ELR (cell line): ENCODE measurements around the gene PHLDB1.
A peak's percentile ranks its signal among the peaks of the same experiment; 100 is the strongest.
"Not testable (repeated sequence)": the region's sequence is repeated elsewhere in the genome, so short reads cannot be mapped to it uniquely, and the experiment has no call there.

Source experiments
- DNase-seq: peaks from one replicate; pipeline ENCODE4 v3.0.0-alpha.2; 2015; ENCODE audit warnings: low read depth

Gene PHLDB1

DNA sequence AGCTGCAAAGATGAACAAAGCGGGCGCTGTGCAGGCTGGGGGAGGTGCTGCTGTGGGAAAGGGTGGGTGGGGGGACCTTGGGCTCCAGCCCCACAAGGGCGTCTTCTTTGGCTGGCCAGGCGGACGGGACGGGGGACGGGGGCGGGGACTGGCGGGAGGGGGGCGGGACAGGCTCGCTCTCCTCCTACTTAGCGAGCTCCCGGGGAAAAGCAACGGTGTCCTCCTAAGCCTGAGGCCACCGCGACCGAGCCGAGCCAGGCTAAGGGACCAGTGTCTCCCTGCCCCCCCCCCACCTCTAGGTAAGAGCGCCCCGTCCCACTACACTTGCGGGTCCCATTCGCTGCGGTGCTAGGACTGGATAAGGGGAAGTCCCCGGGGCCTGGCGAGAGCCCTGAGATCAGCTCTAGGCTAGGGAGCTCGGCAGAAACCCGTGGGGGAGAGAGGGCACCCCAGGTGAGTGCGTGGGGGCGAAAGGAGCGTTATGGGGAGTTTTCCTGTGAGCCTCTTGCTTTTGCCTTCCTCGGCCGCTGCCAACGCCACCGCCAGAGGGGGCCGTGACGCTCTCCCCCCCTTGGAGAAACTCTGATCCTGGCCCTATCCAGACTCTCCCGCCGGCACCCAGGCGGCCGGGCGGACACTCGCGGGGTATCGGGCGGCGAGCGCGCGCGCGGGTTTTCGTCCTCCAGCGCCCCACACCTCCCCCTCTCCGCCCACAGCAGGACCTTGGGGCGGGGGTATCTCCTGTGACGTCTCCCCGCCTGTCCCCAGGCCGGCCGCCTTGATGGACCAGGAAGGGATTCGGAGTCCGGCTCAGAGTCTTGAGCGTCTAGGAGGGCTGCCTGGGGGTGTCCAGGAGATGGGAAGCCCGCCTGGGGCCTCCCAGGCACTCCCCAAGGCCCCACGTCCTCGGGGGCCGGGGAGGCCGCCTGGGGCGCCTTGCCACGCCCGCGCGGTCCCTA, at the start of gene PHLDB1:
Gene PHLDB1, plus strand, starts transcription at position 215 of the 959 bp plus-strand sequence. CDS start 6,222 bp downstream, outside the sequence.
- DNase-seq: peak; percentile 79

DNA sequence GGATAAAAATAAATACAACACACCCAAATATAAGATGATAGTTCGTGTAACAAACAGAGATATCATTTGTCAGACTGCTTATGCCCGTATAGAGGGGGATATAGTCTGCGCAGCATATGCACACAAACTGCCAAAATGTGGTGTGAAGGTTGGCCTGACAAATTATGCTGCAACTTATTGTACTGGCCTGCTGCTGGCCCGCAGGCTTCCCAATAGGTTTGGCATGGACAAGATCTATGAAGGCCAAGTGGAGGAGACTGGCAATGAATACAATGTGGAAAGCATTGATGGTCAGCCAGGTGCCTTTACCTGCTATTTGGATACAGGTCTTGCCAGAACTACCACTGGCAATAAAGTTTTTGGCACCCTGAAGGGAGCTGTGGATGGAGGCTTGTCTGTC, 46.6 kb upstream of the PHLDB1 start:
- no peak for DNase-seq

DNA sequence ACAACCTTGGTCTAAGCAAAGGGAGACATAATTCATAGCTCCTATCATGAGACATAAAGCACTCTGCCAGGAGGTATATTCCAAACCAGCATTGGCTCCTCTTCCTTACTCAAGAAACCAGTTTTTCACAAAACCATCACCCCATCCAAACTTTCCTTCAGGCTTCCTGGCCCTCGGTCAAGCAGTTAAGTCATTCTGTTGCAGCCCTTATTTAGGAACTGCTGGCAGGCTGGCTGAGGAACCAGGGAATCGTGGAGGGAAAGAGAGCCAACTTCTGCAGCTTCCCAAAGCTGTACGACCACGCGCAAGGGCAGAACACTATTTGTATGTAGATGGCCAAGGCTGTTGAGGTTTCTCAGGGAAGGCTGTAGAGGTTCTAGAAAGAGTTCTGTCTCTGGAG, 42.4 kb upstream of the PHLDB1 start:
- DNase-seq: no peak

DNA sequence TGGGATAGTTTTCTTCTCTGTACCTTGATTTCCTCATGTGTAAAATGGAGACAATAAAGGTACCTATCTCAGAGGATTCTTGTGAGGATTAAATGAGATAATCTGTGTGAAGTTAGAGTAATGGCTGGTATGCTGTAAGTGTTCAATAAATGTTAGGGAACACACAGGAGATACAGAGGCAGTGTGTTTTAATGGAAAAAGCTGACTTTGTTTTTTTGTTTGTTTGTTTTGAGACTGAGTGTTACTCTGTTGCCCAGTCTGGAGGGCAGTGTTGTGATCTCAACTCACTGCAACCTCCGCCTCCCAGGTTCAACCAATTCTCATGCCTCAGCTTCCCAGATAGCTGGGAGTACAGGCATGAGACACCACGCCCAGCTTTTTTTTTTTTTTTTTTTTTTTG, 37.7 kb upstream of the PHLDB1 start:
- no peak for DNase-seq

DNA sequence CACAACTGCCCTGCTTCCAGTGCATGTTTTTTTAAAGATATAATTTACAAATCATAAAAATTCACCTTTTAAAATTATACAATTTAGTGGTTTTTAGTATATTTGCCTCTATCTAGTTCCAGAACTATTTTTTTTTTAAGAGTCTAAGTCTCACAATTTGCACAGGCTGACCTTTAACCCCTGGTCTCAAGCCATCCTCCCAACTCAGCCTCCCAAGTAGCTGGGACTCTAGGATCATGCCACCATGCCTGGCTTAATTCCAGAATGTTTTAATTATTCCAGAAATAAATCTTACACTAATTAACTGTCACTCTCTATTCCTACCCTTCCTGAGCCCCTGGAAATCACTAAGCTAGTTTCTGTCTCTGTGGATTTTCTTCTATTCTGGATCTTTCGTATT, 36.6 kb upstream of the PHLDB1 start:
- DNase-seq: no peak

DNA sequence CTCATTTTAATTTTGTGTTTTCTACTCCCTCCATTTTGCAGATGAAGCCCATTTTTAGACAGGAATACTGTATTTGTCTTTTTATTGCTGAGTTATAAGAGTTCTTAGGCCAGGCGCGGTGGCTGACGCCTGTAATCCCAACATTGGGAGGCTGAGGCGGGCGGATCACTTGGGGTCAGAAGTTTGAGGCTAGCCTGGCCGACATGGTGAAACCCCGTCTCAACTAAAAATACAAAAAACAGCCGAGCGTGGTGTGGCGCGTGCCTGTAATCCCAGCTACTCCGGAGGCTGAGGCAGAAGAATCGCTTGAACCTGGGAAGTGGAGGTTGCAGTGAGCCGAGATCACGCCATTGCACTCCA, 35.7 kb upstream of the PHLDB1 start:
- peak; percentile 25 for DNase-seq

DNA sequence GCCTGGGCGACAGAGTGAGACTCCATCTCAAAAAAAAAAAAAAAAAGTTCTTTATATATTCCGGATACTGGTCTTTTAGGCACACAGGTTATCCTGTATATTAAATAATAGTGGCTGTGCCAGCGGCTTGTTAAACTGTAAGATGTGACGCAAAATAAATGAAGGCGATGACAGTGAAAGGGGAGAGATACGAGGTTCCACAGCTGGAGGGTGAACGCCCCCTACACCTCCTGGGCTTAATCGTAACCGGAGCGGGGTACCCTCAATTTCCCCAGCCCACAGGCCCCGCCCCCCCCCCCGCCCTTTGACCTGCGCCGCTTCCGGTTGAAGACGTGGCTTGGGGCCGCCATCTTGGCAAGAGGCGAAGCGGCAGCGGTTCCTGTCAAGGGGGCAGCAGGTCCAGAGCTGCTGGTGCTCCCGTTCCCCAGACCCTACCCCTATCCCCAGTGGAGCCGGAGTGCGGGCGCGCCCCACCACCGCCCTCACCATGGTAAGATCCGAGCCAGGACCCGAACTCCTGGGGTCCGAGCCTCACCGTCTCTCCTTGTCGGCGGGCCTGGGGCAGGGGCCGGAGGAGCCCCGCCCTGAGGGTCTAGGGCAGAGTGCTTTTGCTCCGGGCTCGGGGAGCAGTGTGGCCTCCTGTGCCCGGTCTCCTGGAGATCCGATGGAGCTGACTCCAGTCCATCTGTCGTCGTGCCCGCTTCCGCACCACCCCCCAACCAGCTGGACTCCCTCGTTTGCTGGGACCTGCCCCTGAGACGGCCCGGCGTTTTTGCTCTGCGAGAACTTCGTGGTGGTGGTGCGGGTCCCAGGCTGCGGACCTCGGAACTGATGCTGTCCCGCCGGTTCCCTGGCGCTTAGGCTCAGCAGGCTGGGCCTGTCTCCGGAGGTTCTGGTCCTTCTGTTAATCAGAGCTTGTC, 35.1 kb upstream of the PHLDB1 start, which contains the start of gene ARCN1:
Gene ARCN1, plus strand, starts transcription at position 349 of the 920 bp plus-strand sequence. Its CDS starts 139 bp downstream, at position 488.
- peak; percentile 82 for DNase-seq

DNA sequence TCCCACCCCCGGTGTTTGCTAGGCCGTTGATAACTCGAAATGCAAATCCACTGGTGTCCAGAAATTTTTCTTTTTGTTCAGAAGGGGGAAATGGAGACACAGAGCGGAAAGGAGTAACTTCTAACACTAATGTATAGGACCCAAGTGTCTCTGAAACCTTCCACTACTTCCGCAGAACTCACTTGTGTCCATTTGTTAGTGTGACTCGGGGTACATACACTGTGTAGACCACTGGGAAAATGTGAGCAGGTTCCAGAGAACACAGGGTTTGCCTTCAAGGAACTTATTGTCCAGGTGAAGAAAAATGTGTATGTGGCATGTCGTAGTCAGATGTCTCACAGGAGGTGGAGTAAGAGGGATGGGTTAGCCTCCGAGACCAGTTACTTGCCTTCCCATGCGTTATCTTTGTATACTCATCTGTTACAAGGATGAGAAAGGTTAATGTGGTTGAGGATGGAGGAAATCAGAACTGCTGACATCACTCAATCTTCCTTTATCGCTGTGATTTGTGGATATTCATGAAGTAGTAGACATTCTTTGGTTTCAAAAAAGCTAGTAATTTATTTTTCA, 34.3 kb upstream of the PHLDB1 start:
- DNase-seq: peak; percentile 65

DNA sequence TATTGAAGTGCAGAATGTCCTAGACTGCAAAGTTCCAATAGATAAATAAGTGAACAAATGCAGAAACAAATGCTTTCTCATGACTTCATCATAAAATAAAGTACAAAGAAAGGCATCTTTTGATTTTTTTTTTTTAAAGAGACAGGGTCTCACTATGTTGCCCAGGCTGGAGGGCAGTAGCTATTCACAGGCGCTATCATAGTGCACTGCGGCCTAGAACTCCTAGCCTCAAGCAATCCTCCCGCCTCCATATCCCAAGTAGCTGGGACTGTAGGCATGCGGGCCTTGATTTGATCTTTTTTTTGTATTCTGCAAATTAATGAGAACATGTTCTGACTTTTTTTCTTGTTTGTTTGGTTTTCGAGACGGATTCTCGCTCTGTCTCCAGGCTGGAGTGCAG, 32.8 kb upstream of the PHLDB1 start:
- no peak for DNase-seq

DNA sequence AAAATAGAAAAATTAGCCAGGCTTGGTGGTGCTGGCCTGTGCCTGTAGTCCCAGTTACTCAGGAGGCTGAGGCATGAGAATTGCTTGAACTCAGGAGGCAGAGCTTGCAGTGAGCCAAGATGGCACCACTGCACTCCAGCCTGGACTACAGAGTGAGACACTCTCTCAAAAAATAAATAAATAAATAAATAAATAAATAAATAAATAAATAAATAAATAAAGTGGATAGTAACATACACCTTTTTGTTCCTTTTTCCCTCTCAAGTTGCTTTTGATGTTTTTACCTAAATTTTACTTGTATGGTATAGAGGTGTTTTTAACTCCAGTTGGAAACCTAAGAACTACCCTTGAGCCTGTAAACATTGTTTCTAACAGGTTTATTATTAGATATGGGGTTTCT, 29.4 kb upstream of the PHLDB1 start:
- DNase-seq: not testable (repeated sequence)

DNA sequence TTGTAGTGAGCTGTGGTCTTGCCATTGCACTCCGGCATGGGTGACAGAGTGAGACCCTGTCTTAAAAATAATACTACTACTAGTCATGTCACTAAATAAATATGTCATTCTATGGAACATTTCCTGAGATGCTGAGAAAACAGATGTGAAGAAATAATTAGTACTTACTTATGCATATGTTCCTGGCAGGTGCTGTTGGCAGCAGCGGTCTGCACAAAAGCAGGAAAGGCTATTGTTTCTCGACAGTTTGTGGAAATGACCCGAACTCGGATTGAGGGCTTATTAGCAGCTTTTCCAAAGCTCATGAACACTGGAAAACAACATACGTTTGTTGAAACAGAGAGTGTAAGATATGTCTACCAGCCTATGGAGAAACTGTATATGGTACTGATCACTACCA, 26.4 kb upstream of the PHLDB1 start:
- no peak for DNase-seq

DNA sequence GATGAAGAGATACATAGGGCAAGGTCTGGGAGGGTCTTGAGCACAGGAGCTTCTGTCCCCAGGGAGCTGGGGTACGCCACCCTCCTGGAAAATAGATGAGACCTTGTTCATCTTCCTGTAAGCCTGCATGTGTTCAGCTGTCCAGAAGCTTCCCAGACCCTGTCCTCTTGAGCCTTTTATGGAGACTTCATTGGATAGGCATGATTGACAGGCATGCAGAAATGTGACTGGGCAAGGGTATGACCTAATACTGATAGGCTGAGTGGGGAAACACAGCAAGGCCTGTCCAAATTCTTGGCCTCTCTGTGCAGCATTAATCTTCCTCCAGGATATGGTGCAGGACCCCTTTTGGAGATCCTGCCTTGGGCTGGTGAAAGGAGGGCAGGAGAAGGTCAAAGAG, 19.5 kb upstream of the PHLDB1 start:
- no peak for DNase-seq

DNA sequence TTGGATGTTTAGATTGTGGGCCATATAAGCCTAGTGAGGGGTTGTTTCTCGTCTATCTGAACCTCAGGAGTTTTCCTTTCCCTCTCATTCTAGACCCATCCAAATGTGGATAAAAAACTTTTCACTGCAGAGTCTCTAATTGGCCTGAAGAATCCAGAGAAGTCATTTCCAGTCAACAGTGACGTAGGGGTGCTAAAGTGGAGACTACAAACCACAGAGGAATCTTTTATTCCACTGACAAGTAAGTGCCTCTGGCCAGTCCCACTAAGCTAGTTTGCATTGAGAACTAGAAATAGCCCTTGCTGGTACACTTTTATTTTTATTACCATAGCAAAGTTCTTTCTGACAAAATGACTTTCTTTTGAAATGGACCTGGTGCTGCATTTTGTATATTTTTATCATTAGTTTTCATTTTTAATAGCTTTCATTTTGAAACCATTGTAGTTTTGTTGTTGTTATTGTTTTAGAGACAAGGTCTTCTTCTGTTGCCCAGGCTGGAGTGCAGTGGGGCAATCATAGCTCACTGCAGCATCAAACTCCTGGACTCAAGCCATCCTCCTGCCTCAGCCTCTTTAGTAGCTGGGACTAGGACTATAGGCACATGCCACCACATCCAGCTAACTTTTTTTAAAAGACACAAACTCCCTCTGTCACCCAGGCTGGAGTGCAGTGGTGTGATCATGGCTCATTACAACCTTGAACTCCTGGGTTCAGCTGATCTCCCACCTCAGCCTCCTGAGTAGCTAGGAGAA, 14.6 kb upstream of the PHLDB1 start:
- DNase-seq: no peak

DNA sequence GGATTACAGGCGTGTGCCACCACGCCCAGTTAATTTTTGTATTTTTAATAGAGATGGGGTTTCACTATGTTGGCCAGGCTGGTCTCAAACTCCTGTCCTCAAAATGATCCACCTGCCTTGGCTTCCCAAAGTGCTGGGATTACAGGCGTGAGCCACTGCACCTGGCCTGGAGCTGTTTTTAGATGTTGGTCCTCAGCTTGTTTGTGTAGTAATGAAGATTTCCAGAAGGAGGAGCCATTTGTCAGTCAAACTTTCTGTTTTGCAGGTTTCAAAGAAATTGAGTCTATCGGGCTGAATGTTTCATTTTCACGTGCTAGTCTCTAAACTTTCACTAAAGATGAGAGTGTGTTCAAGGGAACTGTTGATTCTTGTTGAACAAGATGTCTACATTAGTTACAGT, 12.4 kb upstream of the PHLDB1 start:
- DNase-seq: peak; percentile 55

DNA sequence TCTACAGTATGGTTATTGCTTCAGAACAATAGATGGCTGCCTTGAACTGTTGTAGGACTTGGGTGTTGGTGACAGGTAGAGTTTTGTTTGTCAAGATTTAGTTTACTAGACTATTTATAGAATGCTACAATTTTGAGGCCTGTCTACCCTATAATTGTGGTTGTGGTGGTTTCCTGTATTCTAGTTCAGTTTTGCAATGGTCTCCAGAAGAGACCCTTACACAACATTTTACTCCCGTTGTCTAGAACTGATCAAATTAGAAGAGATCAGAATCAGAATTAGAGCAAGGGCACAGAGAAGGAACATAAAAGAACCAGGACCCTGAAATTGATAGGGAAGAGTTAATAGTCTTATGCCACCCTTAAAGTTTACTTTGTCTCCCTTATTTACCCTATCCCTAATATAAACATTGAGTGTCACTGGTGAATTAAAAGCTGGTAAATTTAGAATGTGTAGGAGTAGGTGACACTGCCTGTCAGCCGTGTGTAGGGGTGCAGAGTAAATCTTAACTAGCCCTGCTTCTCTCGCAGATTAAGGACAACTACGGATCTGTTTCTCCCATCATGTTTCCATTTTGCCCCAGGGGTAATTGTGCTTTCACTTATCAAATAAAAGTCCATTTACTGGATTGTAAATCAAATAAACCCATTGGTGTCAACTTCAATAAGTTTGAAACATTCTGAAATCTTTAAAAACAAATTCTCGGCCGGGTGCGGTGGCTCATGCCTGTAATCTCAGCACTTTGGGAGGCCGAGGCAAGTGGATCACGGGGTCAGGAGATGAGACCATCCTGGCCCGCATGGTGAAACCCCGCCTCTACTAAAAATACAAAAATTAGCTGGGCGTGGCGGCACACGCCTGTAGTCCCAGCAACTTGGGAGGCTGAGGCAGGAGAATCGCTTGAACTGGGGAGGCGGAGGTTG, 10.9 kb upstream of the PHLDB1 start:
- DNase-seq: no peak

DNA sequence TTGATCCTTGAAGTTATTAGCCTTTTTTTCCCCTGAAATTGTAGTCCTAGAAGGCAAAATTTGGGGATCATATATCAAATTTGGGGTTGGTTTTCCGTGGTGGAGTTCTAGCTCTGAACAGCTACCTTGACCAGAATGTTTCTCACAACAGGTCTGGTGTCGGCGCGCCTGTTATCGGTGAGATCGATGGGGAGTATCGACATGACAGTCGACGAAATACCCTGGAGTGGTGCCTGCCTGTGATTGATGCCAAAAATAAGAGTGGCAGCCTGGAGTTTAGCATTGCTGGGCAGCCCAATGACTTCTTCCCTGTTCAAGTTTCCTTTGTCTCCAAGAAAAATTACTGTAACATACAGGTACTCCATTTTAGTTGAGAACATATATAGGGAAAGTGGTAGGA, 9.9 kb upstream of the PHLDB1 start:
- DNase-seq: no peak

DNA sequence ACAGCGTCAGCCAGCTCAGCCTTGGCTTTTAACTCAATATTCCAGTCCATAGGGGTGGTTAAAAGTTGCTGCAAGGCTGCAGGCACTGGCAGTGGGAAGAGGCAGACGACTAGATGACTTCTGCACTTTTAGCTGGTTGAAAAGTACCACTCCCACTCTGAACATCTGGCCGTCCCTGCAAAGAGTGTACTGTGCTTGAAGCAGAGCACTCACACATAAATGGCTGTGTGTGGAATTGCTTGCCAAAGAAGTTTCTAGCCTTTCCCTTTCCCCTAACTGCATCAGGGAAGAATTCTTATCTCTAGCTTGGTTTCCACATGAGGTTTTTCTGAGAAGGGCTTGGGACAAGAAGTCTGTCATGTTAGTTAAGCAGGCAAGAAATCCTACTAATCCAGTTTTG, 5.1 kb upstream of the PHLDB1 start:
- DNase-seq: no peak

DNA sequence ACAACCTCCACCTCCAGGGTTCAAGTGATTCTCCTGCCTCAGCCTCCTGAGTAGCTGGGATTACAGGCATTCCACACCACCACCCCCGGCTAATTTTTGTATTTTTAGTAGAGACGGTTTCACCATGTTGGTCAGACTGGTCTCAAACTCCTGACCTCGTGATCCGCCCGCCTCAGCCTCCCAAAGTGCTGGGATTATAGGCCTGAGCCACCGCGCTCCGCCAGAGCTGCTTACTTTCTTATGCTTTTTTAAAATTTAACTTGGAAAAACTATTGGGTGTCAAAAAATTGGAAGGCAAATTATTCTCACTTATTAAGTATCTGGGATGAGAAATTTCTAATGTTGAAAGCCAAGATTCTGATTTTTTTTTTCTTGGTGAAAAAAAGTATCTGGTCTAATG, 3.7 kb upstream of the PHLDB1 start:
- not testable (repeated sequence) for DNase-seq

DNA sequence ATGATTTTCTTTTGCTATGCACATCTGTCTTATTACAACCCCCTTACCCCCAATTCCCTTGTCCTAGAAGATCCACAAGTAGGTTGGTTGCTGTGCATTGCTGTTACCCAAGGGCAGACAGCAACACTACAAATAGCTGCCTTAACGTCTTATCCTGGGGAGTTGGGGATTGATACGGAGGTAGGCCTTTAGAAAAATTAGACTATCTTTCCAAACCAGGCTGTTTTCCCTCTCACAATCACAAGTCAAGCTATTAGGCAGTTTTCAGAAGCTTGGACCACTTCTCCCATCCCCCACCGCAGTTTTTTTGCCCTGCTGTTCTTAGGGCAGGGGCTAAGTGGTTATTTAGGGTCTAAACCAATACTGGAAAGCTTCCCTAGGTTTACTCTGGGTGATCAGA, 2.8 kb upstream of the PHLDB1 start:
- DNase-seq: no peak

DNA sequence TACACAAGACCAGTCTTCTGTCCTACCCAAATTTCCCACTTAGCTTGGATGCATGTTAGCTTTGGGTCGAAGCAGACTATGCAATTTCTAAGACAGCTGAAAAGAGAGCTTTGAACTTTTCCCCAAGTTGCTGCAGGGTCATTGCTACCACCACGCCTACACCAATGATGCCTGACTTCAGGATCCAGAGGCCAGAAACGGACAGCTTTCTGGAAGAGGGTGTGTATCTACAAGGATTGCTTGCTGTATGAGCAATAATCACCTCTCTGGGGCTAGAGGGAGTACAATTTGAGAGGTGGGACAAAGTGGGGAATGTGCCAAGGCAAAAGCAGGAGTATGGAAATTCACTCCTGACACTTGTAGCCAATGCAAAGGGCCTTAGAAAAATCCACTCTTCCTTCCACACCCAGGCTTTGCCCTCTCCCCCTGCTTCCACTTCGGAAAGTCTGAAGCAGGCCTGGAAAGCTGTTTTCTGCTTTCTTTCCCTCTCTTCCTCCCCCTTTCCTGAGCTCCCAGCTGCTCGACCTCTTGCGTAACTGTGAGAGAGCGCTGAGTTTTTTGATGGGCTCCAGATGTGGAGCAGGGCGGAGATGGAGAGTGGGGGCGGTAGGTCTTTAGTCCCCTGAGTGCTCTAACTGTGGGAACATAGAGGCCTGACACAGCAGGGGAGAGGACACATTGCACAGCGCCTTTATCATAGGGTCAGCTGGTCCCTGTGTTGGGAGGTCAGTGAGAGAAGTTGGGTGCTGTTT, 2.1 kb upstream of the PHLDB1 start:
- peak; percentile 56 for DNase-seq
